SK-N-SH (cell line): ENCODE data around the gene MAPRE2. TPM values are rescaled to one million over a fixed set of nuclear protein-coding genes. Genes with fewer than 3 reads are reported as not detected.

Experiments
- polyA plus RNA-seq, 3 experiments: library from polyadenylated mRNA; depleted of rRNA; stranded (reverse); fragments of >200 nt; gene quantifications; 2 replicates each; pipeline ENCODE4 v1.2.3, GENCODE V29; 2012
- small RNA-seq, 7 experiments: library from RNA; depleted of rRNA; stranded (forward); fragments of <200 nt; gene quantifications; one replicate each; pipeline ENCODE3, GENCODE V24; 2012

Gene MAPRE2
- polyA plus RNA-seq, 1 of the 3 experiments (the other 2 are of a cell fraction) = 11.5 TPM

Small RNAs within 50 kb of the gene (small RNA-seq; reads per million reads assigned to genes)
- gene AC015967.2 = 0 reads per million in 7 experiments

Other genes with a start within 250 kb of the MAPRE2 start
- gene ZNF397, start 199.6 kb downstream of the MAPRE2 start, polyA plus RNA-seq (2012; rRNA removed) = 4.8 and 7.4 TPM in 2 replicates
- gene ZSCAN30, start 248.8 kb downstream of the MAPRE2 start, polyA plus RNA-seq (2012; rRNA removed) = 5.9 and 7.0 TPM in 2 replicates